Measurements from ENCODE around the gene PRKAA1.

PRKAA1 gene

GRCh38 chr5:40798012-40798800, at the start of gene PRKAA1:
PRKAA1 (minus strand) TSS chr5:40798374; CDS start chr5:40798189, 185 bp downstream.
- DNase-seq = peak; percentile 91

GRCh38 chr5:40847525-40847924, 49.4 kb upstream of the PRKAA1 start:
- no peak for DNase-seq

DNA sequence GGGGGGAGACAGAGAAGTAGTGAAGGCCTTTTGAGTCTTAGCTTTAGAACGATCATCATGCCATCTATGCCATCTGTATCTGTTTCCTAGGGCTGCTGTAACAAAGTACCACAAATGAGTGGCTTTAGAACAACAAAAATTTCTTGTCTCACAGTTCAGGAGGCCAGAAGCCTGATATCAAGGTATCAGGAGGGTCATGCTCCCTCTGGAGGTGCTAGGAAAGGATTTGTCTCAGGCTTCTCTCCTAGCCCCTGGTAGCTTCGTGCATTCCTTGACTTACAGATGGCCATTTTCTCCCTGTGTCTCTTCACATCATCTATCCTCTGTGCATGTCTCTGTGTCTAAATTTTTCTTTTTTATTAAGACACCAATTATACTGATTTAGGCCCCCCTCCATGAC, 48.2 kb upstream of the PRKAA1 start:
- no peak for DNase-seq

- no peak for DNase-seq
These were observed 46.4 kb upstream of the PRKAA1 start for GRCh38 chr5:40844565-40844964.

DNA sequence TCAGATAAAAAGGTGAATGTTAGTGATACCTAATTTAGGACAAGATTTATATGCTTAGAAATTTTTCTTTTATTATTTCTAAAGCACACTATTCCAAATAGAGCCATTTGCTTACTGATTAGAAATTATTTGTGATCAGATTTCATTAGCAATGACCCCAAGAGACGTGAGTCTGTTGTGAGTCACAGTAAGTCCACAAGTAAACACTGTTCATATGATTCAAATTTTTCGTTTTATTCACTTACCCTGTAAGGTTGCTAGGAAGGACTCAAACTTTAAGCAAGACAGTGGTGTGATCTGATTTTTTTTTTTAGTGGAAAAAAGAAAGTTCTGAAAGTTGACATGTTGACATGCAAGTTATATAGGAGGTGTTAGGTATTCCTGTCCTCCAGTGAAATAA, 44.2 kb upstream of the PRKAA1 start:
- no peak for DNase-seq

- DNase-seq = no peak
These were observed 43.1 kb upstream of the PRKAA1 start, which contains the start of gene CARD6 for GRCh38 chr5:40841068-40841805. CARD6 (plus strand) TSS chr5:40841367; CDS start chr5:40841383, 16 bp downstream.

DNA sequence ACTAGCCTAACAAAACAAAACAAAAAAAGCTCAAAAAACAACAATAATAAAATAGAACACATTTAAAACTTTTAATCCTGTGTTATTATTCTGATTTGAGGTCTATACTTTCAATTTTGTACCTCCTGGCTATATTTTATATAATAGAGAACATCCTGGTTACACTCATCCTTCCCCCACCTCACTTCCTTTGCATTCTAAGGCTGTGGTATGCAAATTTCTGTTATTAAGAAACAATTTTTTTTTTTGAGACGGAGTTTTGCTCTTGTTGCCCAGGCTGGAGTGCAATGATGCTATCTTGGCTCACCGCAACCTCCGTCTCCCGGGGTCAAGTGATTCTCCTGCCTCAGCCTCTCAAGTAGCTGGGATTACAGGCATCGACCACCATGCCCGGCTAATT, 39.9 kb upstream of the PRKAA1 start:
- no peak for DNase-seq

DNA sequence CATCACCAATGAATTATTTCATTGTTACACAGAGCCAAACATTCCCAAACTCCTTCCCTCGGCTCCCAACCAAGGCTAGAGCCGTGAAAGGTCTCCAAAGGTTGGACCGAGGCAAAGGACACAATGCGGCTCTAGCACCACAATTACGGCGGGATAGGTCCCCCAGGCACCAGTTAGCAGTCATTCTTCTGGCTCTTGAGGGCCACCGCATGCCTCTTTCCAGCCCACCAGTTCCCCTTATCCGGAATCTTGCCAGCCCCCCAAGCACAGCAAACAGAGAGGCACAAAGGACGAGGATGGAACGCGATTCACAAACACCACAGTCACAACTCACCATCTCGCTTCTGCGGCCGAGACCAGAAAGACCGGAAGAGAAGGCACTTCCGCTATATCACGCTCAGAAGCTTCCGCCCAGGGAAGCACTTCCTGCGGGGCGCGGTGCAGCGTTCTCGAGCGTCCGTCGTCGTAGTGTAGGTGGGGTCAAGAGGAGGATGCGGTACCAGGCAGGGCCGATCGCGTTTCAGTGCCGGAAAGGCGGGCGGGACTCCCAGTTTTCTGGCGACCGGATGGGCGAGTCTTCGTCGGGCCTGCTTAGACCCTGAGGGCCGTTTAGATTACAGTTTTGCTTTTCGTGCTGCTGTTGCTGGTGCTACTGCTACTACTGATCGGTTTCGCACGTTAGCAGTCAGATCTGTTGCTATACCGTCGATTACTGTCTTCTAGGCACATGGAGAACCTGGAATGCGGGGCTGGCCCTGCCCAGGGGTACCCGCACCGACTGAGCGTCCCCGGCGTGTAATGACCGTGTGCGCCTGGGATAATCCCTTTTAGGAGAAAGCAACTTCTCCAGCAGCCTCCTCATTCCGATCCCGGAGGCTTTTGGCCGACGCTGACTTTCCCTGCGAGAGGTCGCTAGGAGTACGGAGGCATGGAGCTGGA, 36.9 kb upstream of the PRKAA1 start, which contains the start of gene RPL37:
Gene RPL37, minus strand, starts transcription at position 374 of the 939 bp plus-strand sequence. Its CDS starts 37 bp downstream, at position 337.
- peak; percentile 94 for DNase-seq

DNA sequence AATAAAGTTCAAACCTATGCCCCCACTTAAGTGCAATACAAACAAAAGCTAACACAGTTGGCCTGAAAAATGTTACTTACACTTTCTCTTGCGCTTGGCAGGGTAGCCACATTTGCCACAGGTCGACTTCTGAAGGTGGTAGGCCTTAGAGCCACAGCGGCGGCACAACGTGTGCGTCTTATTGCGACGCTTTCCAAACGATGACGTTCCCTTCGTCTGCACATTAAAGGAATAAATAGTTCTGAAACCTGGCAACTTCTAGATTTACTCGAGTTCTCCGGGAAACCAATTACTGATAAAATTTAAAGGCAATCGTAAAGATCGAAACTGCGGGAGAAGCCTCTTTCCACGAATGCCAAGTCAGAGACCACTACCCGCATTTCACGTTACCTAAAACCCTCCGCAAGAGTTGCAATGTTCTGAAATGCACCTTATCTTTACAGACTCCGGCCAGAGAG, 36.2 kb upstream of the PRKAA1 start:
- DNase-seq = peak; percentile 72

- no peak for DNase-seq
These were observed 35.6 kb upstream of the PRKAA1 start for GRCh38 chr5:40833712-40834229.

DNA sequence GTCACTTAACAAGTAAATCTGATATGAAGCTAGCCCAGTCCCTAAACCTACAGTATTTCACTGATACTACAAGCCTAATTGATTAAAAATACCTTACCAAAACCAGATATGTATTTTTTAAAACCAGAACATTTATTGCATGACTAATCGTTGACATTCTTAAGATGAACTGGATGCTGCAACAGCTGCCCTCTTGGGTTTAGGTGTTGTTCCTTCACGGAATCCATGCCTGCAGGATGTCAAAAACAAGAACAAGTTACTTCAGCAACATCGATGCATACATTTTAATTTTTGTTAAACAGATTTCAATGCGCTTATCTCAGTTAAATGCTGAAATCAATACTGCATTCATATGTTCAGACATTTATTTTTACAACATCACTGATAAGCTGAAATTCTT, 34.2 kb upstream of the PRKAA1 start:
- no peak for DNase-seq

DNA sequence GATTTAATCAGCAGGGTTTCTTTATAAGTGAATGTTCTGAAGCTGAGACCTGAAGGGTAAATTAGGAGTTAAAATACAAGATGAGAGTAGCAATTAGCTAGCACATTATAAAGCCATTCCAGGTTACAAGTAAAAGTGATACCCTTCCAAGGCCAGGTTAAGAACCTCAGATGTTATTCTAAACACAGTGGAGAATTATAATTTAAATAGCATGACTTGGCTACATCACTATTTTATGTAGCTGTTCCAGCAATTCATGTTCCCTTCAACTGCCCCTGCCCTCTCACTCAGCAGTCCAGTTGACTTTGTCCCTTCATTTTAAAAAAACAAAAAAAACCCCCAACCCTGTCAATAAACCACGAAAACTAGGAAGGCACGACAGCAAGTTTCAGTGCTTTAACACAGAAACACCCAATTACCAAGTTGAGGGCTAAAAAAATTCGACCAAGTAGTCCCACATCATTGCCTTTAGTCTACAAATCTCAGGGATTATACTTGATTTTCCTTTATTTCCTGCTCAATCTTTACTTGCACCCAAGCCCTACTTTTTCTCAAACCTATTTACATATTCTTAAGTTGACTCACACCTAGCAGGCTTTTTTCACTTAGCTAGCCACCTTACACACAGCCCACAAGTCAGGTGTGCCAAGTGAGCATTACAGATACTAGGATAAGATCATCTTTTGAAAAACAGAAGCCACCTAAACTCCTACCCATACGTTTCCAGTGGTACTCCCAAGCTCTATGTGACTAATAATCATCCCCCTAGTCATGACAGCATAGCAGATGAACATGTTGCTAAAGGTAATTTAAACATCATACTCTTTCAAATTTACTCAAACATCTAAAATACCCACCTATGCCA, 33.4 kb upstream of the PRKAA1 start:
- DNase-seq = no peak

GRCh38 chr5:40829748-40830533, 31.8 kb upstream of the PRKAA1 start:
- DNase-seq = no peak

DNA sequence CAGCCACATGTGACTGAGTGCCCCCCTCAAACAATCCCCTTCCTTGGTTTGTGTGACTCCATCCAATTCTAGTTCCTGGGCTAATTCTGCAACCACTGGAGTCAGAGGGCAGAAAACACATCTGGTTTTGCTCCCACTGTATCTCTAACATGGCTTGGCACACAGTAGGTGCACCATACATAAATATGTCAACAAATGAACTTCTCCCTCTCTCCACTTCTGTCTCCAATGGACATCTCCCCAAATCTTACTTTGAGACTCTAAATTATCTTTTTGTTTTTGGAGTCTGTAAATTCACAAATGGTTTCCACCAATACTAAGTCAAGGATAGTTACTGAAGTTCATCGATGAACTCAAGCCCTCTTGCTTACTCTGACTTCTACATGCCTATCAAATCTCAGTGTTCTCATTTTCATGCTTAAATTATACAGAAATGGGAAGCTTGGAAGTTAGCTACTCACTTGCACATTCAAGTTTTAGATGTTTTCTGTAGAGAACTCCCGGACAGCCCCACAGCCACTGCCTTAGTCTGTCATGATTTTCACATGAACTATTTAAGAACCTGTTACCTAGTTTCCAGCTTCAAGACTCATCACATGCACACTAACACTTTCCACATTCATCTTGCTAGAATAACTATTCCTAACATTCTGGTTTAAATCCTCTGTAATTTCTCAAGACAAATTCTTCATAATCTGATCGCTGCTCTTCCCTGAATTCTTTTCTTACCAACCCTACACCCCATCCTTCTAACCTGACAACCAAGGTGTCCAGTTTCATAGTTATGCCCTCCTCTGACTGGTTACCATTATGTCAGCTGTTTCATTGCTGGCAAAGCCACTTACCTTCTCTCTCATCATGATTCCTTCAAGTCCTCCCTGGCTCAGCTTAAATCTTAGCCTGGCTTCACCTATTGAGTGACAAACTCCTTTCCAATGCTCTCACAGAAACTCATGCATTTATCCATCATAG, 30.8 kb upstream of the PRKAA1 start:
- no peak for DNase-seq

- DNase-seq = no peak
These were observed 30.0 kb upstream of the PRKAA1 start for GRCh38 chr5:40828021-40828631.

- no peak for DNase-seq
These were observed 29.2 kb upstream of the PRKAA1 start for GRCh38 chr5:40827188-40827977.

GRCh38 chr5:40826489-40827187, 28.5 kb upstream of the PRKAA1 start:
- DNase-seq = no peak
